GM19463 (cell line): ENCODE data around the gene PCP4.
"Not testable (repeated sequence)": the region's sequence is repeated elsewhere in the genome, so short reads cannot be mapped to it uniquely, and the experiment has no call there.

Source experiments
- ATAC-seq: cut with Tn5 transposase; IDR thresholded peaks from one replicate; pipeline ENCODE4 v1.9.1; 2021; ENCODE audit warnings: mild to moderate bottlenecking, moderate library complexity; ENCODE audit not compliant: unreplicated experiment

PCP4 gene

DNA sequence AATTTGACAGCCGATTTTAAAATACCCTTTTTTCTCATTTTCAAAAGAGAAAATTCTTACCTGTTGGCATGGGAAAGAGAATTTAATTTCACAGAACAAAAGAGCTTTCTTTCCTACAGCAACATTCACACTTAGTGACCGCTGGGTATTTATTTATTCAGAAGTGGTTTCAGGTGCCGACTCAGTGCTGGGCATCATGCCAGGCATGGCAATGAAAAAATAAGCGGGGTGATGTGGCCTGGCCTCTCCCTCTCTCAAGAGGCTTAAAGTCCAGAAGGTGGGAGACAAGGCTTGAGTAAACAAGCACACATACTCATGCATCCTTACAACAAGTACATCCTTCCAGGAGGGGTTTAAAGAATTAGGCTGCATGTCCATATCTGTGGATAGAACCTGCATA, 4.1 kb upstream of the PCP4 start:
- ATAC-seq, result no peak

DNA sequence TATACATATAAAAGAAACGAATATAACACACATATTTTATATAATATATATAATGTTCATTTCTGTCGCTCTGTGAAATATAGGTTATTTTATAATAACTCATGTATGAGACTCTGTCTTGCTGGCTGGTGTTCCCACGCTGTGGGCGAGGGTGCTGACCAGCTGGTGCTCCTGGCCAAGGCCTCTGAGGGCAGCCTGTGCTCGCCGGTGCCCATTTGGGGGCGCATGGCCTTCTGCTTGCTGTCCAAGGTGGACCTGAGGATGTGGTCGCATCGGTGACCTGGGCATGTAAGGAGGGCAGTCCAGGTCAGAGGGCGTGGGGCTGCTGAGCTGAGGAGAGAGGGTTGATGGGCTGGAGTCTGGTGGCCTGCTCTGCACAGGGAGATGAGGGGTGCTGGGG, 1.1 kb upstream of the PCP4 start:
- ATAC-seq, result no peak

GRCh38 chr21:39869141-39869818, 2.0 kb downstream of the PCP4 start:
- no peak for ATAC-seq

DNA sequence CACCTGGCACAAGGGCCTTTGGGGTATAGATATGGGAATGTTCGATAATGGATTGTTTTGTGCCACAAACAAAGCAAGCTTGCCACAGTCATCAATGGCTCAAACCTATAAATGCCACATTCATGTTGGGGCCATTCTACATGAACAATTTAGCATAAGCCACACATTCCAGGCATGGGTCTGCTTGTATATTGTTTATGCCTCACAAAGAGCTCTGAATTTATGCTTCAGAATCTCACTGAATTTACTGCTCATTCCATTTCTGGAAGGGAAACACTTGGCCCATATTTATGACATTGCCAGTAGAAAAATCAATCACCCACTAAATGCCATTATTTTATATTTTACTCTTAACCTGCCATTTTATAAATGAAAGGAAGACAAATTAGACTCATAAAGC, 6.4 kb downstream of the PCP4 start:
- ATAC-seq, result no peak

GRCh38 chr21:39874206-39874605, 7.0 kb downstream of the PCP4 start:
- no peak for ATAC-seq

DNA sequence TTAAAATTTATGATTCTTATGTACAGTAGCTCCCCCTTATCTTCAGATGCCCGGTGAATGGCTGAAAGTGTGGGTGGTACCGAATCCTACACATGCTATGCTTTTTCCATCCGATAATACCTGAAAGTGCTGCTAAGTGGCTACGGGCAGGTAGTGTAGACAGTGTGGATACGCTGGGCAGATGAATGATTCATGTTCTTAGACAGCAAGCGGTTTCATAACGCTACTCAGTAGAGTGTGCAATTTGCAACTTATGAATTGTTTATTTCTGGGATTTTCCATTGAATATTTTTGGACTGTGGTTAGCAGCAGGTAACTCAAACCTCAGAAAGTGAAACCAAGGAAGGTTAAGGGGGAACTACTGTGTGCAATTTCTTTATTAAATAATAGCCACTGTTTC, 7.5 kb downstream of the PCP4 start:
- ATAC-seq, result no peak

- ATAC-seq, result no peak
Measured at GRCh38 chr21:39881661-39882060, 14.4 kb downstream of the PCP4 start.

DNA sequence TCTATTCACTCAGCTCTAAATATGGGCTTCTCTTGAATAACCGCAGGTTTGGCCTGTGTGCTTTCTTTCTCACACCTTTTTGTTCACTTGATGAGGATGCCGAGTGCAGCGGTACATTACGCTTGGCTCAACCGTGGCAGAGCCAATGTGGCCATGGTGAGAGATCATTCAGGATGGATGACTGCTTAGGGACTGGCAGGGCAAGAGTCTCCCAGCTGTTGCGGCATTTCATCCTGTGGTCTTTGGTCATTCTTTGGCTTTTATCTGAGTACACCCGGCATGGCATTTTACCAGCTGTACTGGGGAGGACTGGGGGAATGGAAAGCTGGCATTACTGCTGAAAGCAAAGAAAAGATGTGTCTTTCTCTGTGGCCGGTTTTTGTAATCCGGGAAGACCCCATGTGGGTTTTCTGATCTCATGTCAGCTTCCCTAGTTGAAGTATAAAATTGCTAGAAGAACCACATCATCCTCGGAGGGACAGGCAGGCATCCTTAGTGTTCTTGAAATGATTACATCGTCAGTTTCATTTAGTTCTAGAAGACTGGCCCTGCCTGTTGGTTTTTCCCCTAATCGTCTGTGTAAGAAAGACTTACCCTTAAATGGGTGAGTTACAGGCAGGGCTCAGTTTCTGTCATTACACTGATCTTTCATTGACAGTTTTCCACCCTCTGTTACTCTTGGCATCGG, 15.1 kb downstream of the PCP4 start:
- no peak for ATAC-seq

- ATAC-seq, result no peak
Measured at GRCh38 chr21:39882839-39883195, 15.6 kb downstream of the PCP4 start.

DNA sequence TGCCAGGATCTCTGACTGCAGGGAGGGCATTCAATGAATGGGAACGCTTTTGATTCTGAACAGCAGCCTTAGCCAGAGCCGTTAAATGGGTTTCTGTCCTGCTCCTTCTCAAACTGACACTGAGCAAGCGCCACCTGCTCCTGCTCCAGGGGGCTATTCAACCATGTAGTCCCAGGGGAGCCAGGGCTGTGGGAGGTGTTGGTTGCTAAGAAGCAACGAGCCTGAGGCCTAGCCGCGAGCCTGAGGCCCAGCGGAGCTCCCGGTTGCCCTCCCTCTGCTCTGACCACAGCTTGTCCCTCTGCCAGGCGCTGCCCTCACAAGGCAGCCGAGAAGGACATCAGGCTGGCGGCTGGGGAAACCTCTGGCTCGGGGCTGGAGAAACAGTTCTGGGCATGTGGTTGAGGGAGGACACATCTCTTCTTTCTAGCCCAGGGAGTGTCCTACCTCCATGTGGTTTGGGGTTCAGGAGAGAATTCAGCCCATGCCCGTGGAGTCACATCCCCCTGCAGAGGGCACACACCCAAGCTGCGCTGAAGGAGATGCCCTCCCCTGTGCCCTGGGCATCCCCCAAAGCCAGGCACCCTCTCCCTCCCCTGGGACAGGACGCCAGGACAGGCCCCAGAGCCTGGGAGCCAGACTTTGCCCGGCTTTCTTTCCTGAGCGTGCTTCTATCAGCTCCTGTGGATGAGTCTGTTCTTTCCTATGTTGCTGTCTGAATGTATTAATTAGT, 18.0 kb downstream of the PCP4 start:
- no peak for ATAC-seq

DNA sequence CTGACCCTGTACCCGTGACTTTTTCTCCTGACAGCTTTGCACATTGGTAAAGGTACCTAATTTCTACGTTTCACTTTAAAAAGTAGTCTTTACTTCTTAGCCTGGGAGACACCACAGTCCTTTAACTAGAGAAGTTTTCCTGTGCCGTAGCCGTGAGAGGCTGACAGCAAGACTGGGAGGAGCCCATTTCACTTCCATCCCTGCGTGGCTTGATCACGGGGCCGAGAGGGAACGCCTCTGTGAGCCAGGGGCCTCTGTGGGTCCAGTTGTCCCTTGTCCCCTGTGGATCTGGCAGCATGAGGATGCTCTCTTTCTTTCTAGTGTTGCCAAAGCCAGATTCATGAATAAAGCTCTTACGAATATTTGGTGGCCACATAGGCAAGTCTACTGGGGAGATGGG, 21.6 kb downstream of the PCP4 start:
- ATAC-seq, result no peak

DNA sequence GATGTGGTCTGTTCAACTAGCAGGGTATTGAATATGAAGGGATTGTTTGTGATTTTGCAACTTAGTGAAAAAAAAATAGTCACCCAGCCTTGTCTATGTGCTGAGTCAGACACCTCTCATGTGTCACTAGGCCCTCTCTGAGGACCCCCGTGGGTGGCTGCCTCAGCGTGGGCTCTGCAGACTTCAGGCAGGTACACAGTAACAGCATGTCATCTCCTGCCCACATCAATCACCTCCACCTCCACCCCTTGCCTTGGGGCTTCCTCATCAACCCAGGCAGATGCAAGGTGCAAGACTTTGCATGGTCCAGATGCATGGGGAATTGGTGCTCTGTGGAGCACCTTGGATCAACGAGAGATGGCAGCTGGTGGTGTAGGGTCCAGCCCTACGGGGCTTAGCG, 23.9 kb downstream of the PCP4 start:
- no peak for ATAC-seq

DNA sequence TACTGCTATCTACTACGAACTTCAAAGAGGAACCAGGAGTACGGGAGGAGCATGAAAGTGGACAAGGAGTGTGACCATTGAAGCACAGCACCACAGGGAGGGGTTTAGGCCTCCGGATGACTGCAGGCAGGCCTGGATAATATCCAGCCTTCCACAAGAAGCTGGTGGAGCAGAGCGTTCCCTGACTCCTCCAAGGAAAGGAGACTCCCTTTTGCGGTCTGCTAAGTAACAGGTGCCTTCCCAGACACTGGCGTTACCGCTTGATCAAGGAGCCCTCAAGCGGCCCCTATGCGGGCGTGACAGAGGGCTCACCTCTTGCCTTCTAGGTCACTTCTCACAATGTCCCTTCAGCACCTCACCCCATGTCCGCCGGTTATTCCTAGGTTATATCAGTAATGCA, 24.6 kb downstream of the PCP4 start:
- not testable (repeated sequence) for ATAC-seq

GRCh38 chr21:39900491-39900890, 33.3 kb downstream of the PCP4 start:
- no peak for ATAC-seq

- no peak for ATAC-seq
Measured at GRCh38 chr21:39900911-39901310, 33.7 kb downstream of the PCP4 start.

DNA sequence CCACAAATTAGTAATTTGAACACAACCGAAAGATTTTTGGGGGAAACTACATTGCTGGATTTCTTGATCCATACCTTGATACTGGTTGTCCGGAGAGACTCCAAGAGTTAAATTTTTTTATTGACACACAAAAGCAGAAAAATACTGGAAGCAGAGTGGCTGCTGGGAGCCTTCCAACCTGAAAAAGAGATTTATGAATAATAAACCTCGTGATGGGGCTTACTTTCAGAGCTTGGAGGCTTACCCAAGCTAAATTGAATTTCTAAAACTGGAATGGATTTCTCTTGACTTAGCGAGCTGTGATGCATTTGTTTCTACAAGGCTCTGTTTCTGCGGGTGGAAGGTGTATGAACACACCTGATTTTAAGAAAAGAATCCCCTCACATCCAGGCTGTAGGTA, 35.7 kb downstream of the PCP4 start:
- ATAC-seq, result no peak

DNA sequence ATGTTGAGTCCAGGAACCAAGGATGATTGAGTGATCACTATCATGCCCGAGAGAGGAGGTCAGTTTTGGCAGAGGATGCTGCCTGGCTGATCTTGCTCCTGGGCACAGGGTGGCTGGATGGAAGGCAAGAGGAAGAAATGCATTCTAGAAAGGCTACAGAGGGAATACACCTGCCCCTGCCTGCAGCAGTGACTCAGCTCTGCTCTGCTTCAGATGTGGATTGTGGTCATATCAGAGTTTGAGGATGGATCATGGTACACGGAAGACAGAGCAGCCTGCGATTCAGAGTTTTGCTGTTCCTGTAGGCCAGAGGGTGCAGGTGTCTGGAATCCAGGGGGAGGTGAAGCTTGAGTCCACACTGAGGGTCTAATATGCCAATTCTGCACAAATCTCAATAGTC, 37.2 kb downstream of the PCP4 start:
- no peak for ATAC-seq

DNA sequence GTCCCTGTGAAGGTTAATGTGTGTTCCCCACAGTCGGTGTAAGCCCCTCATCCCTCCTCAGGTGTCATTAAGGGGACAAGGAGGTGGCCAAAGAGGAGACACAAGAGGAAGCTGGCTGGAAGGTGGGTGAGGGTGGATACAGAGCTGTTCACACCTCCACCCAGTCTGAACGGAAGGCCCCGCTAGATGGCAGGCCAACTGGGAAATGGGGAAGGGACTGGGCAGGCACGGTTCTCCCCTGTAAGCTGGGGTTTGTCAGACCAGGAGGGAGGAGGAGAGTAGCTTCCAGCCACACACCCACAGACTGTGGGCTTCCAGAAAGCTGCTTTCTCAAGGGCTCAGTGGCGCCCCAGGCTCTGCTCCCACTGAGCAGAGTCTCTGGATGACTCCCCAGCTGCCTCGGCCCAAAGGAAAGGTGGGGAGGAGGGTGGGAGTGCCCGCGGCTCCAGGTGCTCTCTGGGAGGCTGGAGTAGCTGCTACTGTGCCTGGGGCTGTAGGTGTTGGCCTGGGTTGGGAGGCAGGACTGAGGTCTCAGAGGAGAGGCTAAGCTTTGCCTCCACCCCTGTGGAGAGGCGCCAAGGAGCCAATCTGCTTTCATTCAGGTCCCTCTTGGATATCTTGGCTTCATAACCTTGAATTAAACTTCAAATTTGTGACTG, 41.2 kb downstream of the PCP4 start:
- ATAC-seq, result no peak

DNA sequence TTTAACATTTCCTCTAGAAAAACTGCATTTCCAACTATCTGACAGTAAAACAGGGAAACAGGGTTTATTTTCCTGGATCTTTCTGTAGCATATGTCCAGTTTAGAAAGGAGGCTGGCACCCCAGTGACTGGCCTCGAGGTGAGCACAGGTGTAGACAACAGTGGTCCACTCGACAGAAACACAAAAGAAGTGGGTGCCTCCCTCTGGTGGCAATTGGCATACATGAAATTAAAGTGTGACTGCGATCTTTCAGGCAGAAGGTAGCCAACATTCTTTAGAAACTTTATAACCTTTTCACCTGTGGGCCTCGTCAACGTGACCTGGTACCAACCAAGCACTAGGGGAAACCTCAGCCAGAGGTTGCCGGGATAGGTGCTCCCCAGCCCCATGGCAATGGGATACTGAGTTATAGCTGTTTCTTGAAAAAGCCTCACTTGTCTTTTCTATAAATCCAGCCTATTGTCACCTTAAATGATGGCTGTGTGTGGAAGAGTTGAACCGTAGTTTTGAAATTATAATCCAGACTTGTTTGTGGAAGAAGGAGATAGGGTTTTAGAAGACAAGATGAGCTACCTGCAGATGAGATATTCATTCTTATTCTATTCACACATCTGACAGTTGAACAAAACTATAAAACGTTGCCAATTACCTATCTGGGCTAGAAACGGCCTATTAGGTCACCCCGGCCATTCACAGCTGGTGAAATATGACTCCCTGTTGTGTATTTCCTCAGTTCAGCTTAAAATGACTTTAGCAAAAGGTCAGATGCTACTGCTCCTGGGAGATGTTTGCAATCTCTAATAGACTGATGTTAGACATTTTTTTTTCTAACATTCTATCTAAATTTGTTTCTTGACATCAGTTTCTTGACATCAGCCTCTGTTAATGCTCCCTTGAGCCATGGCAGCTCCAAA, 44.3 kb downstream of the PCP4 start:
- no peak for ATAC-seq

GRCh38 chr21:39913706-39914305, 46.6 kb downstream of the PCP4 start:
- ATAC-seq, result no peak
